ENCODE data around the gene TJP1.

- TF ChIP-seq CTCF (conservative IDR thresholded peaks at IDR 0.05; ENCODE audit: low read depth, low read length): no peak
- no peak for TF ChIP-seq EZH2 (IDR thresholded peaks at IDR 0.05; ENCODE audit: low read length, unreplicated experiment)
These were observed 141.0 kb downstream of the TJP1 start for GRCh38 chr15:29681166-29681845.

All from PC-3 (cell line).